Gastrocnemius medialis (tissue), 4 donors: Measurements from ENCODE around the gene PRPF4.

ENCODE experiments used
- POLR2A ChIP-seq, 2 donors: fragments of 450-650 bp; IDR thresholded peaks; one replicate each; pipeline ENCODE4 v1.6.1; 2017; ENCODE audit warnings: antibody characterized with exemption in 2 of 2, mild to moderate bottlenecking in 2 of 2, moderate library complexity in 2 of 2
- TF ChIP-seq, protein P1 (sequence below), 5 experiments: fragments of 450-650 bp in 3 of 5; fragments of 200-600 bp in 2 of 5; sonication (generic) in 2 of 5; IDR thresholded peaks in 4 of 5; conservative IDR thresholded peaks in 1 of 5; 1 replicate in 4 of 5; 2 replicates in 1 of 5; pipeline ENCODE4 v1.5.1; 2016 to 2019; ENCODE audit warnings: antibody characterized with exemption in 5 of 5, mild to moderate bottlenecking in 3 of 5, moderate library complexity in 3 of 5

DNA sequence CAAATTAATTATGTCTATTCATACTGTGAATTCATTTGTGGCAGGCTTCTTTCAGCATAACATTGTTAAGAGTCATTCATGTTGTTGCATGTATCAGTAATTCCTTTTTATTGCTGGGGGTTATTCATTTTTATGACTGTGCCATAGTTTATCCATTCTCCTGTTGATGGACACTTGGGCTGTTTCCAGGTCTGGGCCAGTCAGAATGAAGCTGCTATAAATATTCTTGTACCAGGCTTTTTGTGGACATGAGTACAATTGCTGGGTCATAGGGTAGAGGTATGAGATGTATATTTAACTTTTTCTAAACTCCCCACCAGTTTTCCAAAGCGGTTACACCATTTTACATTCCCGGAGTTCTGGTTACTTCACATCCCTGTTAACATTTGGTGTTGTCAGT is 13.6 kb downstream of the PRPF4 start:
- TF ChIP-seq, protein P1, sequence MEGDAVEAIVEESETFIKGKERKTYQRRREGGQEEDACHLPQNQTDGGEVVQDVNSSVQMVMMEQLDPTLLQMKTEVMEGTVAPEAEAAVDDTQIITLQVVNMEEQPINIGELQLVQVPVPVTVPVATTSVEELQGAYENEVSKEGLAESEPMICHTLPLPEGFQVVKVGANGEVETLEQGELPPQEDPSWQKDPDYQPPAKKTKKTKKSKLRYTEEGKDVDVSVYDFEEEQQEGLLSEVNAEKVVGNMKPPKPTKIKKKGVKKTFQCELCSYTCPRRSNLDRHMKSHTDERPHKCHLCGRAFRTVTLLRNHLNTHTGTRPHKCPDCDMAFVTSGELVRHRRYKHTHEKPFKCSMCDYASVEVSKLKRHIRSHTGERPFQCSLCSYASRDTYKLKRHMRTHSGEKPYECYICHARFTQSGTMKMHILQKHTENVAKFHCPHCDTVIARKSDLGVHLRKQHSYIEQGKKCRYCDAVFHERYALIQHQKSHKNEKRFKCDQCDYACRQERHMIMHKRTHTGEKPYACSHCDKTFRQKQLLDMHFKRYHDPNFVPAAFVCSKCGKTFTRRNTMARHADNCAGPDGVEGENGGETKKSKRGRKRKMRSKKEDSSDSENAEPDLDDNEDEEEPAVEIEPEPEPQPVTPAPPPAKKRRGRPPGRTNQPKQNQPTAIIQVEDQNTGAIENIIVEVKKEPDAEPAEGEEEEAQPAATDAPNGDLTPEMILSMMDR (IDR thresholded peaks at IDR 0.05 in 4 of 5, conservative IDR thresholded peaks at IDR 0.05 in 1 of 5) = no peak
- TF ChIP-seq POLR2A (IDR thresholded peaks at IDR 0.05) = no peak
